Endothelial cell of umbilical vein (primary cell): ENCODE data around the gene NCLN. TPM values are rescaled to one million over a fixed set of nuclear protein-coding genes. Genes with fewer than 3 reads are reported as not detected.

Source experiments
- BruUV-seq: library from RNA; stranded (reverse); fragments of 400-500 nt; replicated peaks from 2 replicates; lab custom pipeline; 2021; lab: Mats Ljungman, UMichigan
- CTCF ChIA-PET: fragments of 300-600, 350-600 bp; sonication (Branson Sonifier 250); formaldehyde crosslinking; loops from one replicate; lab custom pipeline; 2021; ENCODE audit warnings: antibody characterized with exemption, inconsistent platforms; lab: Charles Lee
- POLR2A ChIA-PET: fragments of 300-600, 350-600 bp; sonication (Branson Sonifier 250); formaldehyde crosslinking; loops from one replicate; lab custom pipeline; 2021; ENCODE audit warnings: antibody characterized with exemption, inconsistent platforms; lab: Charles Lee
- DNase-seq: peaks from one replicate; pipeline ENCODE4 v3.0.0-alpha.2; 2011; ENCODE audit warnings: low read depth, low spot score
- FAIRE-seq: peaks from 2 replicates; lab custom pipeline; 2011; peaks lifted over from hg19 to GRCh38; lab: Jason Lieb, UNC
- H2AFZ ChIP-seq: 2 replicates; pipeline ENCODE4 v1.6.0; 2012; ENCODE audit warnings: low read depth, low read length, control low read depth, inconsistent platforms
- H3K27ac ChIP-seq: 2 replicates; pipeline ENCODE4 v1.5.1; 2011; ENCODE audit warnings: low read depth, mild to moderate bottlenecking, control low read depth, low read length, moderate library complexity; ENCODE audit not compliant: insufficient read depth
- H3K27me3 ChIP-seq, 2 experiments: 2 replicates each; pipeline versions ENCODE4 v1.6.0 to v1.6.1; 2011; ENCODE audit warnings: low read length in 2 of 2, mixed read lengths in 1 of 2; ENCODE audit not compliant: control insufficient read depth in 2 of 2, insufficient read depth in 2 of 2
- H3K36me3 ChIP-seq, 2 experiments: 2 replicates in 1 of 2; 3 replicates in 1 of 2; pipeline ENCODE4 v1.5.1; 2011; ENCODE audit warnings: low read length in 2 of 2, mild to moderate bottlenecking in 1 of 2, moderate library complexity in 1 of 2; ENCODE audit not compliant: control insufficient read depth in 2 of 2, insufficient read depth in 2 of 2; ENCODE audit errors: extremely low read depth in 1 of 2
- H3K4me1 ChIP-seq: 3 replicates; pipeline ENCODE4 v1.5.1; 2011; ENCODE audit warnings: mild to moderate bottlenecking, low read length; ENCODE audit not compliant: control insufficient read depth, insufficient read depth; ENCODE audit errors: extremely low read depth
- H3K4me2 ChIP-seq: 2 replicates; pipeline ENCODE4 v1.6.1; 2011; ENCODE audit warnings: low read length, control low read depth, mixed read lengths; ENCODE audit not compliant: insufficient read depth
- H3K4me3 ChIP-seq, 3 experiments: fragments of 200-600 bp in 1 of 3; sonication (generic), shearing (Covaris generic) in 1 of 3; replicated peaks in 1 of 3; 2 replicates each; pipeline ENCODE4 v1.5.1; 2011 to 2016; ENCODE audit warnings: control low read depth in 3 of 3, low read length in 3 of 3, mild to moderate bottlenecking in 2 of 3, inconsistent platforms in 1 of 3, low read depth in 1 of 3, moderate library complexity in 1 of 3; ENCODE audit not compliant: insufficient read depth in 1 of 3
- H3K79me2 ChIP-seq: 2 replicates; pipeline ENCODE4 v1.6.0; 2012; ENCODE audit warnings: low read length, inconsistent platforms; ENCODE audit not compliant: control insufficient read depth, insufficient read depth
- H3K9ac ChIP-seq: replicated peaks from 2 replicates; pipeline ENCODE3; 2011; ENCODE audit warnings: low read length, control low read depth; ENCODE audit not compliant: insufficient read depth; ENCODE audit errors: extremely low read depth
- H3K9me1 ChIP-seq: replicated peaks from 3 replicates; pipeline ENCODE4 v1.6.0; 2011; ENCODE audit warnings: mild to moderate bottlenecking, low read length; ENCODE audit not compliant: control insufficient read depth, insufficient read depth; ENCODE audit errors: extremely low read depth
- H3K9me3 ChIP-seq: replicated peaks from 2 replicates; pipeline ENCODE4 v1.5.1; 2012; ENCODE audit warnings: low read length, inconsistent platforms; ENCODE audit not compliant: control insufficient read depth, insufficient read depth
- H4K20me1 ChIP-seq: replicated peaks from 2 replicates; pipeline ENCODE3; 2011; ENCODE audit warnings: mild to moderate bottlenecking, low read length; ENCODE audit not compliant: control insufficient read depth, insufficient read depth; ENCODE audit errors: extremely low read depth
- EZH2 ChIP-seq: IDR thresholded peaks from 2 replicates; pipeline ENCODE4 v1.6.1; 2012; ENCODE audit warnings: borderline replicate concordance, low read depth, mild to moderate bottlenecking, moderate library complexity, low read length, inconsistent platforms; ENCODE audit not compliant: severe bottlenecking
- FOS ChIP-seq: IDR thresholded peaks from 2 replicates; pipeline ENCODE4 v1.6.1; 2011; ENCODE audit warnings: mild to moderate bottlenecking, low read length, moderate library complexity, borderline replicate concordance; ENCODE audit not compliant: insufficient read depth
- GATA2 ChIP-seq: IDR thresholded peaks from 2 replicates; pipeline ENCODE4 v1.7.0; 2011; ENCODE audit warnings: low read depth, mild to moderate bottlenecking, moderate library complexity, mixed read lengths, low read length; ENCODE audit not compliant: insufficient read length, insufficient read depth
- JUN ChIP-seq: IDR thresholded peaks from 2 replicates; pipeline ENCODE4 v1.6.1; 2011; ENCODE audit warnings: borderline replicate concordance, low read depth; ENCODE audit not compliant: insufficient read length, insufficient read depth
- MYC ChIP-seq: IDR thresholded peaks from one replicate; pipeline ENCODE4 v1.6.1; 2011; ENCODE audit warnings: mild to moderate bottlenecking, low read depth, low read length
- POLR2A ChIP-seq: IDR thresholded peaks from 2 replicates; pipeline ENCODE4 v1.6.1; 2012; ENCODE audit warnings: low read depth, mild to moderate bottlenecking, control low read depth, low read length
- POLR2AphosphoS5 ChIP-seq: IDR thresholded peaks from 2 replicates; pipeline ENCODE4 v1.6.1; 2012; ENCODE audit warnings: low read depth, mild to moderate bottlenecking, control low read depth, low read length, moderate library complexity; ENCODE audit not compliant: insufficient read depth
- dilution Hi-C: fragments of 300-500 bp; cut with MboI; formaldehyde crosslinking; loops from one replicate; pipeline ENCODE4 v1.15.0; 2019; ENCODE audit warnings: low sequenced_read_pairs; ENCODE audit not compliant: extremely low pct_ligation_motif_present
- intact Hi-C: fragments of 100-400 bp; cut with micrococcal nuclease; formaldehyde crosslinking; loops from one replicate; pipeline ENCODE4 v1.10.0; 2022
- polyA plus RNA-seq, 4 experiments: library from polyadenylated mRNA; depleted of rRNA in 3 of 4; stranded (reverse) in 3 of 4; unstranded in 1 of 4; fragments of >200 nt; gene quantifications; 2 replicates each; pipeline versions ENCODE4 v1.2.1 to v1.2.3, GENCODE V29; 2011 to 2012; ENCODE audit warnings: missing spikeins in 1 of 4
- total RNA-seq: library from RNA; stranded (reverse); gene quantifications from 2 replicates; pipeline ENCODE4 v1.2.3, GENCODE V29; 2021
- TF ChIP-seq, protein P1 (sequence below), 2 donors: IDR thresholded peaks; 1 replicate in 1 of 2; 2 replicates in 1 of 2; pipeline ENCODE4 v1.5.1; 2011; ENCODE audit warnings: low read length in 2 of 2, mild to moderate bottlenecking in 2 of 2, moderate library complexity in 2 of 2, control low read depth in 1 of 2, inconsistent platforms in 1 of 2, low read depth in 1 of 2; ENCODE audit not compliant: insufficient read depth in 1 of 2; ENCODE audit errors: extremely low read depth in 1 of 2
- TF ChIP-seq, protein P2 (sequence below): IDR thresholded peaks from 2 replicates; pipeline ENCODE4 v1.6.1; 2011; ENCODE audit not compliant: insufficient read depth, insufficient read length

NCLN gene
- total and polyA plus RNA-seq, 2 donors (not counting 3 experiments of a cell fraction or from before 2014, with no cell fraction given), result 97.2 to 102 TPM

DNA sequence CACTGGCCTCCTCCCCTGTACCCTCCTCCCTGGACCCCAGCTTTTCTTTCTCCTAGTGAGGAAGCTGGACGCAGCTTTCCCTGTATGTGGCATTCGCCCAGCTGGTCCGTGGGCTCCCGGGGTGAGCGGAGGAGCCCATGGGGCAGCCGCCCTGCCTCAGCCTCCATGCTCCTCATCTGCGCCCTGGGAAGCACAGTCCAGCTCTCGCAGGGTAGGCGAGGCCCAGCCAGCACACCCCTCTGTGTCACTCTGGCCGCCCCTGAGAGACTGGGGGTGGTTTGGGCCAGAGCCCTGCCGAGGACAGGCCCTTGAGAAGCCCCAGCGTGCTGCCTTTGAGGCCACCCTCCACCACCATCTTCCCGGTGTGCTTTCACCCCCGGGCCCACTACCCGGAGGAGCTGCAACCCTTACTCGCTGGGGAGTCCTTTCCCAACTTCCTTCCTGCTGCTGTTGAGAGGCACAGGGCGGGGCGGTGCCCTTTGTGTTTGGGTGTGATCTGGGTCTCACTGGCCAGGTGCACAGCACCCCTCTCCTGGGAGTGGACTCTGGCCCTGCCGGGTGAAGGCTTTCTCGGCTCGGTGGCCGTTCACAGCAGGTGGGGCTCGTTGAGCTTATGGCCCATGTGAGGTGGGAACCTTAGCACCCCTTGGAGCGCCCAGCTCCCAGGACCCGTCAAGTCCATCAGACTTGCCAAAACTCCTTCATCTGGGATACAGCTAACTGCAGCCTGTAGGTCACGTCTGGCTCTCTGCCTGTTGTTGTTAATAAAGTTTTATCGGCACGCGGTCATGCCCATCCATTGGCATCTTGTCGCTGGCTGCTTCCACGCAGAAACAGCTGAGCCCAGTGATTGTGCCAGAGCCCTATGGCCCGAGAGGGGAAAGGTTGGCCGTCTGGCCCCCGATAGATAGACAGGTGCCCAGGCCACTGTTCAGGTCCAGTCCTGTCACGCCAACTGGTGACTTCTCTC lies 3.2 kb downstream of the NCLN start:
- Histone ChIP-seq H3K27ac (no peak overlapping the region), H2AFZ (no peak overlapping the region), H3K9ac (no peak overlapping the region), H4K20me1 (no peaks in the 10 kb centered on the region), H3K4me3 (no peak overlapping the region), H3K27me3 (no peaks in the 10 kb centered on the region), H3K4me2 (no peak overlapping the region), H3K4me1 (peaks cover 12% of the 10 kb centered on the region), H3K9me3 (no peaks in the 10 kb centered on the region), H3K9me1 (no peaks in the 10 kb centered on the region), H3K36me3 (peaks cover 0 to 4% of the 10 kb centered on the region in 2 experiments), H3K79me2 (peaks cover 57% of the 10 kb centered on the region)
- TF ChIP-seq, protein P1, sequence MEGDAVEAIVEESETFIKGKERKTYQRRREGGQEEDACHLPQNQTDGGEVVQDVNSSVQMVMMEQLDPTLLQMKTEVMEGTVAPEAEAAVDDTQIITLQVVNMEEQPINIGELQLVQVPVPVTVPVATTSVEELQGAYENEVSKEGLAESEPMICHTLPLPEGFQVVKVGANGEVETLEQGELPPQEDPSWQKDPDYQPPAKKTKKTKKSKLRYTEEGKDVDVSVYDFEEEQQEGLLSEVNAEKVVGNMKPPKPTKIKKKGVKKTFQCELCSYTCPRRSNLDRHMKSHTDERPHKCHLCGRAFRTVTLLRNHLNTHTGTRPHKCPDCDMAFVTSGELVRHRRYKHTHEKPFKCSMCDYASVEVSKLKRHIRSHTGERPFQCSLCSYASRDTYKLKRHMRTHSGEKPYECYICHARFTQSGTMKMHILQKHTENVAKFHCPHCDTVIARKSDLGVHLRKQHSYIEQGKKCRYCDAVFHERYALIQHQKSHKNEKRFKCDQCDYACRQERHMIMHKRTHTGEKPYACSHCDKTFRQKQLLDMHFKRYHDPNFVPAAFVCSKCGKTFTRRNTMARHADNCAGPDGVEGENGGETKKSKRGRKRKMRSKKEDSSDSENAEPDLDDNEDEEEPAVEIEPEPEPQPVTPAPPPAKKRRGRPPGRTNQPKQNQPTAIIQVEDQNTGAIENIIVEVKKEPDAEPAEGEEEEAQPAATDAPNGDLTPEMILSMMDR (IDR thresholded peaks at IDR 0.05; ENCODE audit: extremely low read depth in 1 of 2, insufficient read depth in 1 of 2, low read depth in 1 of 2, low read length in 2 of 2), result no peak
- no peak for TF ChIP-seq MYC
- TF ChIP-seq EZH2, result no peak
- no peak for TF ChIP-seq GATA2
- TF ChIP-seq JUN, result no peak
- TF ChIP-seq POLR2A, result no peak
- TF ChIP-seq POLR2AphosphoS5, result no peak
- TF ChIP-seq, protein P2, sequence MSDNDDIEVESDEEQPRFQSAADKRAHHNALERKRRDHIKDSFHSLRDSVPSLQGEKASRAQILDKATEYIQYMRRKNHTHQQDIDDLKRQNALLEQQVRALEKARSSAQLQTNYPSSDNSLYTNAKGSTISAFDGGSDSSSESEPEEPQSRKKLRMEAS, result no peak
- no peak for TF ChIP-seq FOS
- BruUV-seq, result no TSS peak
- no peak for FAIRE-seq
- dilution Hi-C loops, result no loop called here
- no peak for DNase-seq
- ChIA-PET POLR2A (no interaction called here), CTCF (no interaction called here)
- intact Hi-C loops, result no loop called here
